ENCODE data around the gene DNAI1. TPM values are rescaled to one million over a fixed set of nuclear protein-coding genes. Genes with fewer than 3 reads are reported as not detected.

Gene DNAI1
- total and polyA plus RNA-seq, 2 of the 4 experiments (the other 2 are of a cell fraction), result not detected

DNA sequence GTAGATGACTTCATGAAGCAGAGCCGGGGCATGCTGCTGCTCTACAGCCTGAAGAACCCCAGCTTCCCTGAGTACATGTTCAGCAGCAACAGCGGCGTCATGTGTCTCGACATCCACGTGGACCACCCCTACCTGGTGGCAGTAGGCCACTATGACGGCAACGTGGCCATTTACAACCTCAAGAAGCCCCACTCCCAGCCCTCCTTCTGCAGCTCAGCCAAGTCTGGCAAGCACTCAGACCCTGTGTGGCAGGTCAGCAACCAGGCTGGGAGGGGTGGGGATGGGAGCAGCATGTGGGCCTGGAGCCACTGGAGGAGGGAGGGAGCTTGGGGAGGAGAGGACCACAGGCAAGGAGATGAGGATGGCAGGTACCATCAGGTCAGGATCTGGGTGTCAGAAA, 48.0 kb downstream of the DNAI1 start:
- Histone ChIP-seq H4K5ac (ENCODE audit: low read depth, low read length) (no peak overlapping the region), H4K20me1 (ENCODE audit: insufficient read depth, low read length) (no peaks in the 10 kb centered on the region; the same call in 1 of the 2 replicates), H3K79me1 (ENCODE audit: low read depth in 1 of 2, low read length in 2 of 2) (no peaks in the 10 kb centered on the region), H3K14ac (replicated peaks; ENCODE audit: low read depth, low read length) (no peak overlapping the region), H2BK120ac (ENCODE audit: low read depth, low read length) (no peak overlapping the region), H2AFZ (replicated peaks; ENCODE audit: low read length, poor library complexity) (no peak overlapping the region), H3K4me3 (ENCODE audit: insufficient read depth, low read depth, low read length) (no peak overlapping the region), H2BK15ac (ENCODE audit: low read depth, low read length) (no peak overlapping the region), H3K4ac (ENCODE audit: low read depth, low read length) (no peak overlapping the region), H2BK20ac (ENCODE audit: low read depth, low read length) (no peak overlapping the region), H3K9ac (ENCODE audit: low read depth, low read length) (no peak overlapping the region), H3K23ac (ENCODE audit: low read depth, low read length) (no peak overlapping the region), H3K4me1 (ENCODE audit: control insufficient read depth, insufficient read depth, low read length) (no peaks in the 10 kb centered on the region; the same call in 1 of the 2 replicates), H2AK9ac (replicated peaks; ENCODE audit: low read depth, low read length, poor library complexity) (no peak overlapping the region), H2AK5ac (ENCODE audit: low read depth, low read length) (no peak overlapping the region), H3K9me1 (ENCODE audit: insufficient read depth, low read length) (no peaks in the 10 kb centered on the region), H4K91ac (ENCODE audit: insufficient read depth, low read depth, low read length) (no peak overlapping the region), H3K27me3 (ENCODE audit: control insufficient read depth, insufficient read depth, low read length) (peaks cover 59% of the 10 kb centered on the region), H3K36me3 (ENCODE audit: control insufficient read depth, insufficient read depth, low read length) (no peaks in the 10 kb centered on the region), H4K8ac (ENCODE audit: low read depth in 2 of 2, low read length in 2 of 2) (no peak overlapping the region), H3K18ac (ENCODE audit: low read depth, low read length) (no peak overlapping the region), H3K9me3 (ENCODE audit: control insufficient read depth, insufficient read depth, low read length) (no peaks in the 10 kb centered on the region), H2BK5ac (ENCODE audit: low read depth, low read length, poor library complexity, severe bottlenecking) (no peak overlapping the region), H3K56ac (ENCODE audit: extremely low read depth, insufficient read depth, low read length) (no peak overlapping the region), H3K27ac (ENCODE audit: insufficient read depth, low read length) (no peak overlapping the region), H3K4me2 (ENCODE audit: low read depth, low read length) (no peak overlapping the region)
- dilution Hi-C loops (cut with HindIII; ENCODE audit: low sequenced_read_pairs, unreplicated experiment) (no loop called here), in situ Hi-C loops (cut with MboI; ENCODE audit: low sequenced_read_pairs) (no loop called here), intact Hi-C loops (cut with micrococcal nuclease) (no loop called here)
- CTCF ChIA-PET, result no interaction called here
- DNase-seq (no peak), ATAC-seq (ENCODE audit: low read depth) (no peak)
- TF ChIP-seq SMC3 (IDR thresholded peaks at IDR 0.05; ENCODE audit: low read depth, low read length), result no peak
- 0% methylated on average over 1 of the region's 7 CpGs; no CpG with 5 or more reads in 1 of the 2 experiments for WGBS, 2 experiments (ENCODE audit: extremely low coverage in 2 of 2, insufficient read length in 1 of 2)
- BruUV-seq (replicated peaks), result no TSS peak
- POLR2A ChIA-PET (ENCODE audit: unreplicated experiment), result no interaction called here

All from IMR-90 (cell line).